Measurements from ENCODE around the gene SRBD1.

GRCh38 chr2:45415534-45416123 lies 195.4 kb downstream of the SRBD1 start:
- no peak for TF ChIP-seq CTCF (IDR thresholded peaks at IDR 0.05; ENCODE audit: low read length)
- TF ChIP-seq EZH2 (optimal IDR thresholded peaks at IDR 0.05; ENCODE audit: low read depth, low read length) = no peak
- no peak for TF ChIP-seq EZH2phosphoT487 (IDR thresholded peaks at IDR 0.05; ENCODE audit: low read length)

Measured in MM.1S (cell line).